Globus pallidus (tissue), 1 donor: ENCODE data around the gene CNIH1.
"Not testable (repeated sequence)": the region's sequence is repeated elsewhere in the genome, so short reads cannot be mapped to it uniquely, and the experiment has no call there.

Experiments used
- DNase-seq: peaks from one replicate; pipeline ENCODE4 v3.0.0-alpha.2; 2015; ENCODE audit warnings: low spot score

The CNIH1 gene

DNA sequence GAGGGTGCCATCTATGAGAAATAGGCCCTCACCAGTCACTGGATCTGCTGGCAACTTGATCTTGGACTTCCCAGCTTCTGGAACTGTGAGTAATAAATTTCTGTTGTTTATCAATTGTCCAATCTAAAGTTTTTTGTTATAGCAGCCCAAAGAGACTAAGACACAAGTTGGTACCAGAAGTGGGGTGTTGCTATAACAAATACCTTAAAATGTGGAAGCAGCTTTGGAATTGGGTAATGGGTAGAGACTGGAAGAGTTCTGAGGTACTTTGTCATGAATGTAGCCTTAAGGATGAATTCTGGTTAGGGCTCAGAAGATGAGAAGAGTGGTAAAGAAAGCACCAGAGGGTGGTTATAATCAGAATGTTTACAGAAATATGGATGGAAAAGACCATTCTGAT is 26.1 kb upstream of the CNIH1 start:
- no peak for DNase-seq

DNA sequence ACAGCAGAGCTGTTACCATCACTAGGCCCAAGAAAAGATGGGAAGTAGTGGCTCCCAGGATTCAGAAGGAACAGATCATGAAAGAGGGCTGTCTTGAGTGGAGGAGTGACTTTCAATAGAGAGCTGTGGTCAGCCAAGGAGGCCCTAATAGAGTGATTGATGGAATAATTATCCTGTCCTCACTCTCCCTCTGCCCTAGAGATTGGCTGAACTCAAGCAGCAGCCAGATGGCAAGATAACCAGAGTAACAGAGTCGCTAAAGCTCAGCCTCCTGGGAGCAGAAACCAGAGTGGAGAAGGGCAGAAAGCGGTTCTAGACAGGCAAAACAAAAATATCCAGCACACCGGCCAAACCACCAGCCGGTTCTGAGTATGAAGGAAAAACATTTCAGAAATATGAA is 24.5 kb upstream of the CNIH1 start:
- no peak for DNase-seq

DNA sequence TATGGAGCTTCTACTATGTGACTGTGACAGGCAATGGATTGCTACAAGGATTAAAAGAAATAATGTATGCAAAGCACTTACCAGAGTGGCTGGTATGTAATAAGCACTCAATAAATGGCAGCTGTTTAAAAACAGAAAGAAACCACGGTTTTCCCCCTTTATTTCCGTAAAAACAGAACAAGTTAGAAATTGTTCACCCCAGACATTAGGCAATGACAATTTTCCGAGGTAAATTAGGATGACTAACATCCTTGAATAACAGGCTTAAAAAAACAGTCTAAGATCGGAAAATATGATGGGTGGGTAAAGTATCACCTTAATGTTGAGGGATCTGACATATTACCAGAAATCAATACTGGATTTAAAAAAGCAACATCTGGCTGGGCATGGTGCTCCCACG is 20.9 kb upstream of the CNIH1 start:
- no peak for DNase-seq

DNA sequence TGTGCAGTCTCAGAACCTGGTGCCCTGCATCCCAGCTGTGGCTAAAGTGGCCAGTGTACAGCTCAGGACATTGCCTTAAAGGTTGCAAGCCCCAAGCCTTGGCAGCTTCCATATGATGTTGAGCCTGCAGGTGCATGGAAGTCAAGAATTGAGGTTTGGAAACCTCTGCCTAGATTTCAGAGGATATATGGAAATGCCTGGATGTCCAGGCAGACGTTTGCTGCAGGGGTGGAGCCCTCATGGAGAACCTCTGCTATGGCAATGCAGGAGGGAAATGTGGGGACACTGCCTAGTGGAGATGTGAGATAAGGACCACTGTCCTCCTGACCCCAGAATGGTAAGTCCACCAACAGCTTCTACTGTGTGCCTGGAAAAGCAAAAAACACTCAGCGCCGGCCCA is 17.9 kb upstream of the CNIH1 start:
- no peak for DNase-seq

DNA sequence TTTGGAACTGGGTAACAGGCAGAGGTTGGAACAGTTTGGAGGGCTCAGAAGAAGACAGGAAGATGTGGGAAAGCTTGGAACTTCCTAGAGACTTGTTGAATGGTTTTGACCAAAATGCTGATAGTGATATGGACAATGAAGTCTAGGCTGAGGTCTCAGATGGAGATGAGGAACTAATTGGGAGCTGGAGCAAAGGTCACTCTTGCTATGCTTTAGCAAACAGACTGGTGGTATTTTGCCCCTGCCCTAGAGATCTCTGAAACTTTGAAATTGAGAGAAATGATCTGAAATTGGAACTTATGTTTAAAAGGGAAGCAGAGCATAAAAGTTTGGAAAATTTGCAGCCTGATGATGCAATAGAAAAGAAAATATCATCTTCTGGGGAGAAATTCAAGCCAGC is 17.4 kb upstream of the CNIH1 start:
- not testable (repeated sequence) for DNase-seq

DNA sequence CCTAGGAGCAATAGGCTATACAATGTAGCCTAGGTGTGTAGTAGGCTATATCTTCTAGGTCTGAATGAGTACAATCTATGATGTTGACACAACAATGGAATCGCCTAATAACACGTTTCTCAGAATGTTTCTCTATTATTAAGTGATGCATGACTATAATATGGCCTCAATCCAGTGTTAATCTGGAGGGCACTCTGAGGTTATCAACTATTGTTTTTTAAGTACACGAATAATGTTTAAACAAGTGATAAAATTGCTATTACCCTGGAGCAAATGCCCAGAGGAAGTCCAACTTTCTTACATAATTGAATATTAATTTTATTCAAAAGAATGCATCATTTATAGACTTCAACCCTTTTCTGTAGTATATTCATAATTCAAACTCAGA is 16.4 kb upstream of the CNIH1 start:
- no peak for DNase-seq

DNA sequence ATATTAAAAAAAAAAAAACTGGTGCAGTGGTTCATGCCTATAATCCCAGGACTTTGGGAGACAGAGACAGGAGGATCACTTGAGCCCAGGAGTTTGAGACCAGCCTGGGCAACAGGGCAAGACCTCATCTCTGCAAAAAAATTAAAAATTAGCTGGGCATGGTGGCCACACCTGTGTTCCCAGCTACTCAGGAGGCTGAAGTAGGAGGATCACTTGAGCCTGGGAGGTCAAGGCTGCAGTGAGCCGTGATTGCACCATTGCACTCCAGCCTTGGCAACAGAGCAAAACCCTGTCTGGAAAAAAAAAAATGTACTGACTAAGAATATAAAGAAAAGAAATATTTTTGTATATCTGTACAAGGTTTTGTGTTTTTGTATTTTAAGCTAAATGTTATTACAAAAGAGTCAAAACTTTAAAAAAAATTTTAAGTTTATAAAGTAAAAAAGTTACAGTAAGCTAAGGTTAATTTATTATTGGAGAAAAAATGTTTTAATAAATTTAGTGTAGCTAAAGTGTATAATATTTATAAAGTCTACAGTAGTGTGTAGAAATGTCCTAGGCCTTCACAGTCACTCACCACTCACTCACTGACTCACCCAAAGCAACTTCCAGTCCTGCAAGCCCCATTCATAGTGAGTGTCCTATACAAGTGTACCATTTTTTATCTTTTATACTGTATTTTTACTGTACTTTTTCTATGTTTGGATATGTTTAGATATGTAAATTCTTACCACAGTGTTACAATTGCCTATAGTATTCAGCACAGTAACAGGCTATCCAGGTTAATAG is 15.8 kb upstream of the CNIH1 start:
- not testable (repeated sequence) for DNase-seq

DNA sequence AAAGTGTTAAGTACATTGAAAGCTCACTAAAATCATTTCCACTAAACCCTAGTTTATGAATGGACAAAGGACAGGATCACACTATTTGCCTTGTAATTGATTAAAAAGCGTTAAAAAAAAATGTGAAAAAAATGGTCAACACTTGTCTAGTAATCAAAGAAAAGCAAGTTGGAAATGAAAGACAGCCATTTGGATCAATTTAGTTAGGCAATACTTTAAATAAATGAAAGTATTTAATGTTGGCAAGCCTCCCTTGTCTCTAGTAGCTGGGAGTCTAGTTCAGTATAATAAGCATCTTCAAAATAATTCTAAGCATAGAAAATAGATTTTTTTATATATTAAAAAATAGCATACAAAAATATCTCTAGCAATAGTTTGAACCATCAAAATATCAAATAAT is 14.2 kb upstream of the CNIH1 start:
- DNase-seq: no peak

DNA sequence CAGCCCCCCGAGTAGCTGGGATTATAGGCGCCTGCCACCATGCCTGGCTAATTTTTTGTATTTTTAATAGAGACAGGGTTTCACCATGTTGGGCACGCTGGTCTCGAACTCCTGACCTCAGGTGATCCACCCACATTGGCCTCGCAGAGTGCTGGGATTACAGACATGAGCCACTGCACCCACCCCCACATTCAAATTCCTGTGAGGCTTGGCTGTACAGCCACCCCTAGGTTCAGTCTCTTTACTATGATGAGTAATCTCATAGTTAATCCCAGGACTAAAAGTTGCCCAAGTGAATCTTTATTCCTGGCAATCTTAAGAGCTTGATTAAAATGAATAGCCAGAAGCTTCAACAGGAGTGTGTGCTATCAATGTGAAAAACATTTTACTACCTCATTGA is 12.8 kb upstream of the CNIH1 start:
- DNase-seq: not testable (repeated sequence)

DNA sequence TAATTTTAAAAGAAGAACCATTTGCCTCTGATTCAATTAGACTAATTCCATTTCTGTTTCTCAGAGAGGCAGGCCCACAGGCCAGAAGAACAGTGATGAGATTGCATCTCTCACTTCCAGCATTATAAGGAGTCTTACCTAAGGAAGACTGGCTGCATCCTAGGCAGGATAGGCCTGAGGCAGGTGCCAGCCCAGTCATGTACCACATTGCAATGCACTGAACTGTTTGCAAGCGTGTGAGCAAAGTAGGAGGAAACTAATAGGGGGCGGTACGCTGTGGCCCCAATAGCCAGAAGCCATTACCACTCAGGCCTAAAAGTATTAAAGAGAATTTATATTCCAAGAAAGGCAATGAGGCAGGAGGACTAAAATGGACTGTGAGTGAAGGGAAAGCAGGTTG is 12.1 kb upstream of the CNIH1 start:
- DNase-seq: no peak

DNA sequence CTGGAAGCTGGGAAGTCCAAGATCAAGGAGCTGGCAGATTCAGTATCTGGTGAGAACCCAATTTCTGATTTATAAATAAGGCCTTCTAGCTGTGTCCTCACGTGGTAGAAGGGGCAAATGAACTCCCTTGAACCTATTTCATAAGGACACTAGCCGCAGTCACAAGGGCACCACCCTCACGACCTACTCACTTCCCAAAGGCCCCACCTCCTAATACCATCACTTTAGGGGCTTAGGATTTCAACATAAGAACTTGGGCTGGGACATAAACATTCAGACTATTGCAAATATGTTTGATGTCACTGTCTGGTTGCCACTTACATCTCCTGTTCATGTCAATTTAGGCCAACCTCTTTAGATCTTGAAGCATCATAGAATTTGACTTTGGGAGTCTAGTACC is 10.8 kb upstream of the CNIH1 start:
- DNase-seq: no peak

DNA sequence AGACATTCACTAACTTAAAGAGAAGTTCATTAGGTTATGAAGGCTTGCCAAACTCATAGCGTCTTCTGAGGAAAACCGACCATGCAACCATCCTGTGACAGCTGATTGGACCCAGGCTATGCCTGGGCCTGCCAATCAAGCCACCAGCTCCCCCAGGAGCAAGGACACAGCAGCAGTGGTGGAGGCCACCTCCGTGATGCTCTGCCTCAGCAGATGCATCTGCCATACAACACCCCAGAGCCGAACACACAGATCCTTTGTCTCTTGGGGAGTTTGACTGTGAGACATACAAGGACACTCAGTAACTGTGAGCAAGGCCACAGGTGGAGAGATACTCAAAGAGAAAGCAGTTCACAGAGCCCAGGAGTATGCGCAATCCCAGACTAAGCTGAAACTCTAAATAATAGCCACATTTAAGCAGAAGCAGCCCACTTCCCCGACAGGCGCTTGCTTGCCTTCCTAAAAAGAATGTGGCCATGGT is 10.0 kb upstream of the CNIH1 start:
- no peak for DNase-seq

DNA sequence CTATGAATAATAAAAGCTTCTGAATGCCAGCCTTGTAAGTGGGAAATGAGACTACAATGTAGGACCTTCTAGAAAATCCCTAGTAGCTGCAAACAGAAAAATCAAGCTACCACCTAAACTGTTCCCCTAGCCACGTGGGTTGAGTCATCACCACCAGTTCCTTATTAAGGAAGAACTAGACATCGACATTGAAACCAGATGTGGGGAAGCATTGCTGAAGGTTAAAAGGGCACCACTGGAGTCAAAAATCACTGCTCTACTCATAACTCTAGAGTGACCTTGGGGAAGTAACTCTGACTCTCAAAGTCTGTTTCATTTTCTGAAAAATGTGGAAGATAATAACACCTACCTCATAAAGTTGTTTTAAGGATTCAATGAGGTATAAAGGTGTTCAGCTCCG is 9.4 kb upstream of the CNIH1 start:
- DNase-seq: no peak

DNA sequence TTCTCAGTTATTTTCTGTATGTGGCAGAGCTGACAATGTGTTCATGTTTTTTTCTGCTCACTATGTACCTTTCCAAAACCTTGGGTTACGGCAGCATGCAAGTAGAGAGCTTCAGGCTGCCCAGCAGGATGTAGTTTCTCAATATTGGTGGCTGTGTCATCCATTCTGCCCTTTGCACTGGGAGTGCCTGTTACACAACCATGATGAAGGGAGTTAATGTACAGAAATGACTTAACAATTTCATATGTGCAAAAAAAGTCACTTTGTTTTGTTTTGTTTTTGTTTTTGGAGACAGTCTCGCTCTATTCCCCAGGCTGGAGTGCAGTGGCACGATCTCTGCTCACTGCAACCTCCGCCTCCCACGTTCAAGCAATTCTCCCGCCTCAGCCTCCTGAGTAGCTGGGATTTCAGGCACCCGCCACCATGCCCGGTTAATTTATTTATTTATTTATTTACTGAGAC is 6.1 kb upstream of the CNIH1 start:
- DNase-seq: no peak

DNA sequence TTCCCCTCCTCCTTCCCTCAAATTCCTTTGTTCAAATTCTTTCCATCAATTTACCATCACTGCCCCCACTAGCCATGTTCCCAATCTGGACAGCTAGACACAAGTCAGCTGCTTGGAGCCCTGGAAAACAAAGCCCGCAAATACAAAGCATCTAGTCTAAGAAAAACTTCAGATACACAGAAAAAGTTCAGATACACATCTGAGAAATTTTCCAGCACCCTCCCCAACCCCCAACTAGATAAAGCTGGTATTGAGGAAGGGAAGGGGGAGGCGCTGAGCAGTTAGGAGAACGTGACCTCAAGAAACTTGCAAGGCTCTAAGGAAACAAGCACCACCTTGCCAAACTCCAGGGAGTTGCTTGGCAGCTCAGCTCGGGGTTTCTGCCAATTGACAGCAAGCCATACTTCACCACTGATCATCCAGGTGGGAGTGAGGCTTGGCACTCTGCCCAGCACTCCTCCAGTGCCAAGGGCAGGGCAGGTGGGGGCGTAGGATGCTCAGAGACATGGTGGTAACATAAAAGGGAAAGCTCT is 5.1 kb upstream of the CNIH1 start:
- no peak for DNase-seq

DNA sequence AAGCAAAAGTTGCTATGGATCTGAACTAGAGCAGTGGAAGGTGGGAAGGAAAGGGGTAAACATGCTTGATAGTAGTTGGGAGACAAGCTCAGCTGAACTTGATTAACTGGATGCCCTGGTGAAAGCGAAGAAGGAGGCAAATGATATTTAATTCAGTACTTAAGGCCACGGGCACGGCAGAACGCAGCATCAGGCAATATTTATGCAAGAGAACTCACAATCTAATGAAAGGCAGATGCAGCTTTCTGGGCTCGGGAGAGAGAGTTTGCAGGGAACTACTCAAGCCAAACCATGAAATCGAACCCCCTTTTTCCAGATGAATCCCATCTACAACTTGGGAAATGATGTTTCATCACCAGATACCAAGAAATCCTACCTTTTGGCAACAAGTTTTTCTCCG is 3.5 kb upstream of the CNIH1 start:
- DNase-seq: no peak

DNA sequence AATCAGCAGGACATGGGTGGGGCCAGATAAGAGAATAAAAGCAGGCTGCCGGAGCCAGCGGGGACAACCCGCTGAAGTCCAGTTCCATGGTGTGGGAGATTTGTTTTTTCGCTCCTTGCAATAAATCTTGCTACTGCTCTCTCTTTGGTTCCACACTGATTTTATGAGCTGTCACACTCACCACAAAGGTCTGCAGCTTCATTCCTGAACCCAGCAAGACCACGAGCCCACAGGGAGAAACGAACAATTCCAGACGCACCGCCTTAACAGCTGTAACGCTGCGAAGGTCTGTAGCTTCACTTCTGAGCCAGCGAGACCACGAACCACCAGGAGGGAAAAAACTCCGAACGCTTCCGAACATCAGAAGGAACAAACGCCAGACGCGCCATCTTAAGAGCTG is 2.8 kb upstream of the CNIH1 start:
- DNase-seq: no peak

DNA sequence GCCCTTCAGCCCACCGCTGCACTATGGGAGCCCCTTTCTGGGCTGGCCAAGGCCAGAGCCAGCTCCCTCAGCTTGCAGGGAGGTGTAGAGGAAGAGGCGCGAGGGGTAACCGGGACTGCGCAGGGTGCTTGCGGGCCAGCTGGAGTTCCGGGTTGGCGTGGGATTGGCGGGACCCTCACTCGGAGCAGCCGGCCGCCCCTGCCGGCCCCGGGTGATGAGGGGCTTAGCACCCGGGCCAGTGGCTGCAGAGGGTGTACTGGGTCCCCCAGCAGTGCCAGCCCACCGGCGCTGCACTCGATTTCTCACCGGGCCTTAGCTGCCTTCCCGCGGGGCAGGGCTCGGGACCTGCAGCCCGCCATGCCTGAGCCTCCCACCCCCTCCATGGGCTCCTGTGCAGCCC is 1.8 kb upstream of the CNIH1 start:
- not testable (repeated sequence) for DNase-seq

DNA sequence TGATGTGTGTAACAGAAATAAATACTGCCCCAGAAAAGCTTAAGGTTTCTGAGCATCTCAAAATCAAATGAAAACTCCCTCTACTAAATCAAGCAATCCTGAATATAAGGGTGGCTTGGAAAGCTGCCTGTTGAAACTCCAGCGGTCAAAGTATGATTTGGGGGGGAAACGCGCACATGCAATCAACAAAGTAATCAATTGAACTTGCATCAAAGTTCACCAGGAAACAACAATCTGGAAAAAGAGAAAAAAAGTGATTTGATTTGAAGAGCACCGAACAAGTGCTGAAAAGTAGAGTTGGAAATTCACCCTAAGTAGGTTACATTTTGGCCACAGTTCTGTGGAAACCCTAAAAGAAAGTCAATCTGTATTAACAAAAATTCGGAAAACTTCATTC is 700 bp downstream of the CNIH1 start:
- DNase-seq: peak; percentile 9

DNA sequence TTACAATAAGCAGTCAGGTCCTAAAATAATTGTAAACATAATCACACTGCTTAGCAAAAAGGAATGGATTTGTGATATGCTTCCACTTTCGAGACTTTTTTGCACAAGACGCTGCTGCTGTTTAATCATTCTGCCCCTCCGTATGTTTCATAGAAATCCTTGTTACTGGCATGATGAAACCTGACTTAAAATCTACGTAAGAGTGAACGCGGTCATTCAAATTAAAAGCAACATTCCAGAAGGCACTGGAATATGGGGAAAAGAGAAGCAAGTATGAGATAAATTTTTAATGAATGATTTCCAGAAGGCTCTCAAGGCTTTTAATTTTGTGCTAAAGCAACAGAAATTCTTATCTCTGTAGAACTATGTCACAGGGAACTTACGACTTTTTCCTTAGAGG is 1.1 kb downstream of the CNIH1 start:
- DNase-seq: no peak

DNA sequence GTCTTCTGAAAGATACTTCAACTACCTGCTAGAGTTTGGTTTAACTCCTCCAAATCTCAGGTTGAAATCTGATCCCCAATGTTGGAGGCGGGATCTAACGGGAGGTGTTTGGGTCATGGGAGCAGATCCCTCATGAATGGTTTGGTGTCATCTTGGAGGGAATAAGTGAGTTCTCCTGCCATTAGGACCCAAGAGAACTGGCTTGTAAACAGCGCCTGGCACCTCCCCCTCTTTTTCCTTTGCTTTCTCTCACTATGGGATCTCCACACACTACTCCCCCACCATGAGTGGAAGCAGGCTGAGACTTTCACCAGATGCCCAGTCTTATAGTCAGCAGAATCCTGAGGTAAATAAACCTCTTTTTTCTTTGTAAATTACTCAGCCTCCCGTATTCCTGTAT is 2.5 kb downstream of the CNIH1 start:
- no peak for DNase-seq

DNA sequence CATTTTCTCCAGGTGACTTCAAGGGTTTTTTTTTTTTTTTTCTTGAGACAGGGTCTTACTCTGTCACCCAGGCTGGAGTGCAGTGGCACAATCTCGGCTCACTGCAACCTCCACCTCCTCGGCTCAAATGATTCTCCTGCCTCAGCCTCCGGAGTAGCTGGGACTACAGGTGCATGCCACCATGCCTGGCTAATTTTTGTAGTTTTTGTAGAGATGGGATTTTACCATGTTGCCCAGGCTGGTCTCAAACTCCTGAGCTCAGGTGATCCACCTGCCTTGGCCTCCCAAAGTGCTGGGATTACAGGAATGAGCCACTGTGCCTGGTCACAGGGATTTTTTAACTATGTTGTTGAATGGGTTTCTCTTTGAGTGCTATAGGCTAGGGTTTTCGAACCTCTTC is 3.2 kb downstream of the CNIH1 start:
- not testable (repeated sequence) for DNase-seq

DNA sequence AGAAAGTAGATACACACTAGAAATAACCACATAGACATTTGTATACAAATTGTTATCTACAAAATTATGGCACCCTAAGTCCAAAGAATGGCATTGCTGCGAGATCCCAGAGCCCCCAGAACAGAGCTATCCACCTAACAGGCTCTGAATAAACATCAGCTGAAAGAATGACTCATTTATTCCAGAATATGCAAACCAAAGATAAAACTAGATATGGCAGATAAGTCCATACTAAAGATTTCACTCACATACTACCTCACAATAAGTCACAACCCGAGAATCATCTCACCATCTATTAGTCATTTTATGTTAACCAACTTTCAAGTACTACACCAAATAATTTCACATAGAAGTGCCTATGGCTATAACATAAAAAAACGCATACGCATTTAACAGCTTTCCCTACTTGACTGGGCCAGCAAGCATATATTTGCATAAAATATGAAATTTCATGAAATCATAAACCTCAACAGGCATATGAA is 5.6 kb downstream of the CNIH1 start:
- no peak for DNase-seq

DNA sequence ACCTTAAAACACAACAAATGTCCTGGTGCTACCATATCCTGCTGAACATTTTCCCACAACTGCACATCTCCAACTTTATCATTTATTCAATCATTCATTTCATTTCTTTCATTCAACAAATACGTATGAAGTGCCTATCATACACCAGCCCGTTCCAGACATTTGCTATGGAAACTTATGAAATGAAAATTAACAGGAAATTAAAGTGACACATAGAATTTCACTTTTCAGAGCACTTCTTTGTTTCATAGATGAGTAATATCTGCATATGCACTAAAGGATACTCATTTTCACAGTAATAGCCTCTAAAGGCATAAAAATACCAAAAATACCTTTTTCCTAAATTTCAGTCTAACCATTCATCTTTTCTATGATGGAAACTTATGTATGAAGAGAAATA is 12.6 kb downstream of the CNIH1 start:
- no peak for DNase-seq
